GM21423 (cell line): ENCODE results near the gene APOBEC3C.
"Not testable (repeated sequence)": the region's sequence is repeated elsewhere in the genome, so short reads cannot be mapped to it uniquely, and the experiment has no call there.

ENCODE experiments used
- ATAC-seq: cut with Tn5 transposase; IDR thresholded peaks from one replicate; pipeline ENCODE4 v1.9.1; 2021; ENCODE audit warnings: mild to moderate bottlenecking, moderate library complexity; ENCODE audit not compliant: unreplicated experiment

APOBEC3C gene

GRCh38 chr22:39013942-39014722 is at the start of gene APOBEC3C:
Gene APOBEC3C (plus strand): TSS chr22:39014257. CDS start chr22:39014363, 106 bp downstream.
- peak; percentile 82 for ATAC-seq

GRCh38 chr22:38964306-38964705 is 49.8 kb upstream of the APOBEC3C start:
- ATAC-seq, result no peak

- ATAC-seq, result no peak
Observed at GRCh38 chr22:38964989-38965388, 49.1 kb upstream of the APOBEC3C start.

- ATAC-seq, result no peak
Observed at GRCh38 chr22:38965614-38966379, 48.3 kb upstream of the APOBEC3C start.

- no peak for ATAC-seq
Observed at GRCh38 chr22:38966380-38966702, 47.7 kb upstream of the APOBEC3C start.

GRCh38 chr22:38966942-38967341 is 47.1 kb upstream of the APOBEC3C start:
- ATAC-seq, result no peak

DNA sequence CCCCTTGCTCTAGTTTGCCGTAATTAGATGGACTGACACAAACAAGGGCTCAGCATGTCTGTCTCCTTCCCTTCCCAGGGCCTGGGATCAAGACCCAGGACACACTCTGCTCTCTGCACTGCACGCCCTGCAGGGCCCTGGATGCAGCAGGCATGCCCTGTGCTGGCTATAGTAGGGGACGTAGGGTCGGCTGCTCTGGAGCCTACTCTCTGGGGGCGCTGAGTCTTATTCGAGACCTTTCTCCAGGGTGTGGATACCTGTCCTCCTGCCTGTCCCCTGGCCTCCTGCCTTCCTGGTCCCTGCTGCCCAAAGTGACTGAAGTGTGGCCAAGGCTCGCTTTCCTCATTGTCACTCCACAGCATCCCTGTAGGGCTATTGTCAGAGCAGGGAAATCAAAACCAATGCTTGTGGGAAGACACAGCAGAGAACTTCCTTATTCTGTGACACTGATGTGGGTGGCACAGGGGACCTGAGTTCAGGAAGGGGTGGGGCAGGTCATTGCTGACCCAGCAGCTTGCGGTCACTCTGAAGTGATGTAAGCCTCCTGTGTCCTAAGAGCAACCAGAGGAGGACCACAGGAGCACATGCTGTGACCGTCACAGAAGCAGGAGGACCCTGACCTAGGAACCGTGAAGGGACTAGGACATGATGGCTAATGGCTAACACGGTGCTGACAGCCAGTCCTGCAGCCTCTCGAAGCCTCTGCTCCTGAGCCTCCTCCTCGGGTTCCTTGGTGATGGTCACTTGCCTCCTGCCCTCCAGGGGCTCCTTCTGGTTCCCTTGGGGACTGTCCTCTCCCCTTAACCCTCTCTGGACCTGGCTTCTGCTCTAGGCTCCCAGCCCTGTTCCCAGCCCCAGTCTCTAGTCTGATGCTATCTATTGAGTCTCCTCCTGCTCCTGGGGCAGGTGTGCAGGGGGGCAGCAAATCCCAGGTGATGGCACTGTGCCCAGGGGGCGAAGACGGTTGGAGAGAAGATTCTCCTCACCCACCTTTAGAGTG is 46.3 kb upstream of the APOBEC3C start:
- no peak for ATAC-seq

DNA sequence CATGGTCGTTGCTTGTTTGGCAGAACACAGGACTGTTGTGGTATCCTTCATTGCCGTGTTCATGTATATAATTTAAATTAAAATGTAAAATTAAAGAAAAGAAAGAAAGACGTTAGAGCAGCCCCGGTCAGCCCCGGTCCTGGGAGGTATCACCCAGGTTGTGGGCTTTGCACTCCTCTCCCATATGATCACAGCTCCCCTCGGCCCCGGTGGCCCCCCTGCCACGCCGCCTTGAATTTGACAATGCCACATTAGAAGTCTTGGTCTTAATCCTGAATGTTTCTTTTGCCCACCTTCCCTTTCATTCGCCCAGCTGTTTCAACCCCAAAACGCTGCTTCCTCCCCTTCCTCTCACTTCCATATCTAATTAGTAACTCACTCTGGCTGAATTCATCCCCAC is 45.3 kb upstream of the APOBEC3C start:
- ATAC-seq, result no peak

- no peak for ATAC-seq
Observed at GRCh38 chr22:38970551-38970950, 43.5 kb upstream of the APOBEC3C start.

DNA sequence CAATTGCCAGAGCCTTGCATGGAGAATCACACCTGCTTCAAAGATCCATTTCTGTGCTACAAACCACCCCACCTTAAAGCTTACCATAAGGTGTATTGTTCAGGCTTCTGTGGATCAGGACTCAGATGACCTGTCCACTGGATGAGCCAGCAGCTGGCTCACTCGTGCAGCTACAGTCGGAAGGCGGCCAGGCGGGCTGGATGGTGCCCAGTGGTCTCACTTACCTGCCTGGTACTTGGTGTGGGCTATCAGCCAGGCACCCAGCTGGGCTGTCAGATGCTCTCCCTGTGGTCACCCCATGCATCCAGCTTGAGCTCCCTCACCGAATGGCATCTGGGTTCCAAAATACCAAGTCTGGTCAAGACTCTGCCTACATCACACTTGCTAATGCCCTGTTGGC is 42.9 kb upstream of the APOBEC3C start:
- no peak for ATAC-seq

DNA sequence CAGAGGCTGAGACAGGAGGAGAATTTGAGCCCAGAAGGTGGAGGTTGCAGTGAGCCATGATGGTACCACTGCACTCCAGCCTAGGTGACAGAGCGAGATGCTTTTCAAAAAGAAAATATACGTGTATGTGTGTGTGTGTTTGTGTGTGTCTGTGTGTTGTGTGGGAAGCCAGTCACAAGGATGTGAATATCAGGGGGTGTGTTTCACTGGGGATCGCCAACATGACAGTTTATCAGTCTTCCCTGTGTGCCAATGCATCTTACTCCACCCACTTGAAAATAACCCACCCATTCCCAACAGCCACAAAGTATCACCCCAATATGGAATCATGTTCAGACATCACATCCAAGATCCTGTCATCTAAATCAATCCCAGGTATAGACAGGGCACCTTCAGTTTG is 42.3 kb upstream of the APOBEC3C start:
- no peak for ATAC-seq

DNA sequence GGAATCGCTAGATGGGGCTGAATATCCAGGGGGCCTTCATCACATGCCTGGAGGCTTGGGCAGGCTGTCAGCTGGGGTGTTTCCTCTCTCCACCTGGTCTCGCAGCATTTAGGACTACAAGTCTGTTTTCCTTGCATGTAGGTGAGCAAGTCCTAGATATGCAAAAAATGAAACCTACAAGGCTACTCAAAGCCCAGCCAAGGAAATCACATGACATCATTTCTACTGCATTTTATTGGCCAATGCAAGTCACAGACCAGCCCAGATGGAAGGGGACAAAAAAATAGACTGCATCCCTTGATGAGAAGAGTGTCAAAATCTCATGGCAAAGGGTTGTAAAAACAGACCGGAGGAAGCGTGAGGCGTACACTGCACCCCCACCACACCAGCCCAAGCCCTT is 41.5 kb upstream of the APOBEC3C start:
- ATAC-seq, result no peak

- ATAC-seq, result no peak
Observed at GRCh38 chr22:38973289-38974169, 40.5 kb upstream of the APOBEC3C start.

DNA sequence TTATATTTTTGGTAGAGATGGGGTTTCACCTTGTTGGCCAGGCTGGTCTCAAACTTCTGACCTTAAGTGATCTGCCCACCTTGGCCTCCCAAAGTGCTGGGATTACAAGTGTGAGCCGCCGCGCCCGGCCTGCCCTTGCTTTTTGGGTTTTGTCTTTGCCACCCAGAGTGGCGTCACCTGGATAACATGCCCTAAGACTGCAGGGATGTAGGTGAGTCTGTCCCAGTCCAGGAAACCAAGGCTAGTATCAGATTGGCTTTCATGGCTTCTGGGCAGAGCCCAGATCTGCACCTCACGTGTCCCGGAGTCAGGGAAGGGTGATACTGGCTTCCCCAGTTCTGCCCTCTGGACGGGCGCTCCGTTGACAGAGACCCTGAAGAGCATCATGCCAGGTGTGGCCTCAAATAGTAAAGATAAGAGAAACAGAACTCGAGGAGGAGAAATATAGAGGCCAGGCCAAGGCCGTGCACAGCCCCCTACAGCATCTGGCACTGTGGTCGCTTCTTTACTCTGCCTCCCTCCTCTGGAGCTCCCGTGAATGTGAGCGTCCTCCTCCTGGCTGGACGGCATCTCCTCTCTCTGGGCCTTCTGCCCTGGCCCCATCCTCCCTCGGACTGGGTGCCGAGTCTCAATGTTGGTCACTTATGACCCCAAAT is 39.8 kb upstream of the APOBEC3C start:
- no peak for ATAC-seq

DNA sequence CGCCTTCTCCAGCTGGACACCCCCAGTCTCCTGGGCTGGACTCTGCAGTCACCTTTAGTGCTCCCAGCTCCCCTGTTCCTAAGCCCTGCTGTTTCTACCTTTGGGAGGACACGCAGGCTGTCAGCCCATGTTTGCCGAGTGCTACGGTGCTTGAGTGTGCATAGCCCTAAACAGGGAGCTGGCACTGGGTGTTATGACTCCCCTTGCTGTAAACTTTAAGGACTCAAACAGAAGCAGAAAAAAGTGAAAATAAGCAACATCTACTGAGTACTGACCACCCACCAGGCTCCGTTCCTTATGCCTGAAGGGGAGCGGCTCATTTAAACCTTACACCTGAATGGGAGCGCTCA is 39.3 kb upstream of the APOBEC3C start:
- ATAC-seq, result no peak

- not testable (repeated sequence) for ATAC-seq
Observed at GRCh38 chr22:38977289-38977688, 36.8 kb upstream of the APOBEC3C start.

GRCh38 chr22:38980587-38980986 is 33.5 kb upstream of the APOBEC3C start:
- not testable (repeated sequence) for ATAC-seq

DNA sequence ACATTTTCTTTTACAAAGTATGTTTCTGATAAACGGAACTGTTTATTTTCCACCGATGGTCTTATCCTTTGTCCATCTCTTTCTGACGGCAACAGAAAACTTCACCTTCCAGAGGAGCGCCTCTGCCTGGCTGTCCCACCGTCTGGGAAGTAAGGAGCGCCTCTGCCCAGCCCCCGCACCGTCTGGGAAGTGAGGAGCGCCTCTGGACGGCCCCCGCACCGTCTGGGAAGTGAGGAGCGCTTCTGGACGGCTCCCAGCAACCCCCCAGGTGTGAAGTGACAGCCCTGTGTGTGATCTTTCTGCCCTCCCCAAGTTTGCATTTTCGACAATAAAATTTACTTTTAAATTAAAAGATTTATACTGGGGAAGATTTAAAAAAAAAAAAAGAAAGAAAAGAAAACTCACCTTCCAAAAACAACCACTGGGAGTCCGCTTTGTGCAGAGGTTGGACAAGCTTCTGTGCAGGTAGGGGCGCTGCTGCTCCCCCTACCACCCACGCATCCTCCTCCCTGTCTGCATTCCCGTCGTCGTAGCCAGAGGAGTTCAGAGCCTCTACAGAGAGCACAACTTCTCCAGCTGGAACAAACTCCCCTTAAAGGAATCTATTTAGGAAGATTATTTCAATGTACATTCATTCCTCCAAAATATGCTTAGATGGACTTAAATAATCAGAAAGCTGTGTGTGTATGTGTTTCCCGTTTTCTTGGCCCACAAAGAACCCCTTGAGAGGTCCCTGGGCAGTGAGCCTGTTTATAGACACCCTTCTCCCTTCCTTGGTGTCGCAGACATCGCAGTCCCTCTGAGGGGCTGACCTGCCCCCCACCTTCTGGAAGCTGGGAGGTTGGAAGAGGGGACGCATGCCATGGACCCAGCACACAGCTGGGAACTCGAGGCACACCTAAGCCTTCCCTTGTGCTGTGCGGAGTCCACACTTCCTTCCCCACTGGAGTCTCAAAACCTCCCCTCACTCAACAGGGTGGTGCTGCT is 32.8 kb upstream of the APOBEC3C start:
- no peak for ATAC-seq
